ENCODE measurements around the gene NWD2.

Gene NWD2

DNA sequence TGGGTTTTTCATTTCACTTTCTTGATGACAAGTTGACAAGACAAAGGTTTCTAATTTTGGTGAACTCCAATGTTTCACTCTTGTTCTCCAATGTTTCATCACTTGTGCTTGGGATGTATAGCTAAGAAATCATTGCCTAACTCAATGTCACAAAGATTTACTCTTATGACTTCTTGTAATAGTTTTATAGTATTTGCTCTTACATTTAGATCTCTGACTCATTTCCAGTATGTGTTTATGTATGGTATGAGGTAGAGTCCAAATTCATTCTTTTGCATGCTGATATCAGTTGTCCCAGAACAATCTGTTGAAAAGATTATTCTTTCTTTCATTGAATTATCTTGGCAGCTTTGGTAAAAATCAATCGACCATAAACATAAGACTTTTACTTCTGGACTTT lies 12.2 kb upstream of the NWD2 start:
- Histone ChIP-seq H3K4me1 (ENCODE audit: control insufficient read depth, insufficient read depth, low read length, unreplicated experiment) (no peaks in the 10 kb centered on the region), H3K79me2 (ENCODE audit: control insufficient read depth, insufficient read depth, low read length, unreplicated experiment) (no peaks in the 10 kb centered on the region), H3K27me3 (ENCODE audit: insufficient read depth, low read length) (no peaks in the 10 kb centered on the region), H3K4me3 (ENCODE audit: low read depth, low read length) (no peak overlapping the region), H3K36me3 (ENCODE audit: insufficient read depth, low read length) (no peaks in the 10 kb centered on the region), H2AFZ (ENCODE audit: low read length, unreplicated experiment) (no peak overlapping the region), H3K27ac (ENCODE audit: low read depth, low read length) (no peak overlapping the region)

DNA sequence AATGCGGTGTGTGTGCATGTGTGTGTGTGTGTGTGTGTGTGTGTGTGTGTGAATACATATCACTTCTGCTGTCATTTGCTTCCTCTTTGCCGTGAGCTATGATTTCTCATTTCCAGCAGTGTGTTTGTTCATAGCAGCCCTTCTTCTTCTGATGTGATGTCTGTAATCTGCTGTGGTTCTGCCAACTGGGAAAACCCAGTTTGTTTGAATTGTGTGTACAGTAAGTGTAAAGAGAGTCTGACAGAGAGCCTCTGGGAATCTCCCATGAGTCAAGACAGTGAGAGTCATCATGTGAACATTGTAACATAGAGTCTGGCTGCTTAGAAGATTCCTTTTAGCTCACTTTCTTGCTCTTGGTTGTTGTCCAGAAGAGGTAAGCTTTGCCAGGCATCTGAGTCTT lies 8.4 kb upstream of the NWD2 start:
- H3K36me3 ChIP-seq (ENCODE audit: insufficient read depth, low read length): no peaks in the 10 kb centered on the region
- no peaks in the 10 kb centered on the region for H3K79me2 ChIP-seq (ENCODE audit: control insufficient read depth, insufficient read depth, low read length, unreplicated experiment)

DNA sequence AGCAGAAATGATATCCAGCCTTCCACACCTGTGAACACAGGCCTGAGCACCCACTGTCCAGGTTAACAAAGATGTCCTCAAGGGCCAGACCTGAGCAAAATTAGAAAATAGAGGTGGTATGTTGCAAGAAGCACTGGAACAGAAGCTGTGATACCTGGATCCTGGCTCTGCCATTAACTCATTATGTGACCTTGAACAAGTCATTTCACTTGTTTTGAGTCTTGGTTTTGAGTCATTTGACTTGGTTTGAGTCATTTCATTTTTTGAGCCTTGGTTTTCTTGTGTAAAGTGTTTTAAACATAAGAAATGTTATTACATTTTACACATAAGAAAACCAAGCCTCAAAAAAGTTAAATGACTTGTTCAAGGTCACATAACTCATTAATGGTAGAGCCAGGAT lies 2.9 kb upstream of the NWD2 start:
- no peak overlapping the region for H3K27ac ChIP-seq (ENCODE audit: low read depth, low read length)
- no peaks in the 10 kb centered on the region for H3K4me1 ChIP-seq (ENCODE audit: control insufficient read depth, insufficient read depth, low read length, unreplicated experiment)
- H3K27me3 ChIP-seq (ENCODE audit: insufficient read depth, low read length): peaks cover 44% of the 10 kb centered on the region
- H3K4me3 ChIP-seq (ENCODE audit: low read depth, low read length): no peak overlapping the region
- no peak overlapping the region for H2AFZ ChIP-seq (ENCODE audit: low read length, unreplicated experiment)
- H3K36me3 ChIP-seq (ENCODE audit: insufficient read depth, low read length): no peaks in the 10 kb centered on the region
- H3K79me2 ChIP-seq (ENCODE audit: control insufficient read depth, insufficient read depth, low read length, unreplicated experiment): no peaks in the 10 kb centered on the region

More for the DNA sequence above, 8.4 kb upstream of the NWD2 start:
- Histone ChIP-seq H3K27ac (ENCODE audit: low read depth, low read length) (no peak overlapping the region), H2AFZ (ENCODE audit: low read length, unreplicated experiment) (no peak overlapping the region), H3K4me3 (ENCODE audit: low read depth, low read length) (no peak overlapping the region), H3K4me1 (ENCODE audit: control insufficient read depth, insufficient read depth, low read length, unreplicated experiment) (no peaks in the 10 kb centered on the region), H3K27me3 (ENCODE audit: insufficient read depth, low read length) (no peaks in the 10 kb centered on the region)

DNA sequence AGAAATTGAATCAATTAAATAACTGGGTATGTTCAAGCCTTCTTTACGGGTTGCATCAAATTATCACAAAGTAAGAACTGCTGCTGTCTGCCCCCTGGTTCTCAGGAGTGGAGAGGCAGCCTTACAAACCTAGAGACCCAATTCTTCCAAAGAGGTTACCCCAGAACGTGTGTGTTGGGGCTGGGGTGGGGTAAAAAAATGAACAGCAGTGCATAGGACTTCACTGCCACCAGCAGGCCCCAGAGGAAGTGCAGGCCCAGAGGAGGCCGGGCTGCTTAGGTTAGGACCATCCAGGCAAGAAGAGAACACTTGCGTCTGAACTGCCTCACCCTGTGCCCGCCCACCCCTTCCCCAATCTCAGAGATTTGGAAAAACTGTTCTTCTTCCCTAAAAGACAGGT lies 1.5 kb upstream of the NWD2 start:
- Histone ChIP-seq H2AFZ (ENCODE audit: low read length, unreplicated experiment) (no peak overlapping the region), H3K4me1 (ENCODE audit: control insufficient read depth, insufficient read depth, low read length, unreplicated experiment) (no peaks in the 10 kb centered on the region), H3K79me2 (ENCODE audit: control insufficient read depth, insufficient read depth, low read length, unreplicated experiment) (no peaks in the 10 kb centered on the region), H3K27me3 (ENCODE audit: insufficient read depth, low read length) (peaks cover 50% of the 10 kb centered on the region), H3K27ac (ENCODE audit: low read depth, low read length) (no peak overlapping the region), H3K4me3 (ENCODE audit: low read depth, low read length) (no peak overlapping the region), H3K36me3 (ENCODE audit: insufficient read depth, low read length) (no peaks in the 10 kb centered on the region)

DNA sequence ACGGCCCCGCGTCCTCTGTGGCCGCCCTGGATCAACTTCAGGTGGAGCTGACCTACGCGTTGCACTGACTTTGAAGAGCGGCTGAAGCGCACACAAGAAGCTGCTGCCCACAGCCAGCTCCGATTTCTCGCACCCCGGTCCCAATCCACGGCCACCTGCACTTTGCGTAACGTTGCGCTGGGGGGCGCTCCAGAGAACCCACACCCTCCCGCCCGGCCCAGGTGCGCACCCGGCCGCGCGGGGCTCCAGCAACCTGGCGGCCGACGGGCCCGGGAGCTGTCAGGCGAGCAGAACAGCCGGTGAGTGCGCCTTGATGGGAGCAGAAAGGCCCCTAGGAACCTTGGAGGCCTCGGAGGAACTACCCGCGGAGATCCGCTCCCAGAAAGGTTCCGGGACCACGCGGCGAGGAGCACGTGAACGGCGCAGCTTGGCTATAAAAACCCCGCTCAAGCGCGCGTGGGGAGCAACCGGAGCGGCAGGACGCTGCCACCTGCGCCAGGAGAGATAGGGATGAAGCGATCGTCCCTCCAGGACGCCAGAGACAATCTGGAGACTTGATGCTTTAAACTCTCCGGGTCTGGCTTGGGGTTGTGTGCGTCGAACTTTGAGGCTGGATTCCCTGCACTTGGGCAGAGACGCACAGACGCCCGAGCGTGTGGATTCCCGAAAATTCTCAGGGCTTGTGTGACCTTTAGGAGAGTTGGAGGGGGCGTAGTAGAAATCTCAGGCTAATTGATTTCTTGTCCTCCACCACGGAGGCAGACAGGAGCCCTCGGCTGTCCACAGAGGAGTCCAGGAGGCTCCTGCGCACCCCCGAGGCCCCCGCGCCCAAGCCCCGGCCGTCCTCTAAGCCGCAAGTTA lies 591 bp upstream of the NWD2 start:
- H3K79me2 ChIP-seq (ENCODE audit: control insufficient read depth, insufficient read depth, low read length, unreplicated experiment): no peaks in the 10 kb centered on the region
- no peak overlapping the region for H2AFZ ChIP-seq (ENCODE audit: low read length, unreplicated experiment)
- H3K4me1 ChIP-seq (ENCODE audit: control insufficient read depth, insufficient read depth, low read length, unreplicated experiment): no peaks in the 10 kb centered on the region
- peaks cover 50% of the 10 kb centered on the region for H3K27me3 ChIP-seq (ENCODE audit: insufficient read depth, low read length)
- H3K36me3 ChIP-seq (ENCODE audit: insufficient read depth, low read length): no peaks in the 10 kb centered on the region
- no peak overlapping the region for H3K4me3 ChIP-seq (ENCODE audit: low read depth, low read length)
- no peak overlapping the region for H3K27ac ChIP-seq (ENCODE audit: low read depth, low read length)

DNA sequence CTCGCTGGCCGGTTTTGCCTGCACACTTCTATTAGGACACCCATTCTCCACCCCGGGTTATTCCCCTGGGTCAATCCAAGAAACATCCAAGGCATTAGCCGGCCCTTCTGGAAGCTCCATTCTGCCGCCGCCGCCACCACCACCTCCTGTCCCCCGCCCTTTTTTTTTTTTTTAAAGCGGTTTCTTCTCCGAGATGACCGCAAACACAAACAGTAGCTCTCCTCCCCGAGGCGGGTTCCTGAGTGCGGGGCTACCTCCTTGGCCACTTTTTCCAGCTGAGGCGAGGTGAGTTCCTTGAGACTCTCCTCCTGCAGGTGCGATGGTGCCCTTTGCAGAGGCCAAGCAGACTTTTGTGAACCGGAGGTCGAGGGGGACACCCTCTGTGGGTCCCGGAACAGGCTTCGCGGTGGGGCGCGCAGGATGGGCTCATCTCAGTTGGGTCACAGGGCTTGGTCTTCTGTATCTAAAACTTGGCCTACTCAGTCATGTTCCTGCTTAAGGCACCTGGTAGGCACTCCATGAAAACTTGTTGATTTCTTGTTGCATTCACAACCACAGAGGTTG lies 930 bp downstream of the NWD2 start:
- no peaks in the 10 kb centered on the region for H3K36me3 ChIP-seq (ENCODE audit: insufficient read depth, low read length)
- H2AFZ ChIP-seq (ENCODE audit: low read length, unreplicated experiment): no peak overlapping the region
- no peaks in the 10 kb centered on the region for H3K79me2 ChIP-seq (ENCODE audit: control insufficient read depth, insufficient read depth, low read length, unreplicated experiment)
- H3K27me3 ChIP-seq (ENCODE audit: insufficient read depth, low read length): peaks cover 50% of the 10 kb centered on the region
- H3K4me3 ChIP-seq (ENCODE audit: low read depth, low read length): no peak overlapping the region
- H3K4me1 ChIP-seq (ENCODE audit: control insufficient read depth, insufficient read depth, low read length, unreplicated experiment): no peaks in the 10 kb centered on the region
- no peak overlapping the region for H3K27ac ChIP-seq (ENCODE audit: low read depth, low read length)

DNA sequence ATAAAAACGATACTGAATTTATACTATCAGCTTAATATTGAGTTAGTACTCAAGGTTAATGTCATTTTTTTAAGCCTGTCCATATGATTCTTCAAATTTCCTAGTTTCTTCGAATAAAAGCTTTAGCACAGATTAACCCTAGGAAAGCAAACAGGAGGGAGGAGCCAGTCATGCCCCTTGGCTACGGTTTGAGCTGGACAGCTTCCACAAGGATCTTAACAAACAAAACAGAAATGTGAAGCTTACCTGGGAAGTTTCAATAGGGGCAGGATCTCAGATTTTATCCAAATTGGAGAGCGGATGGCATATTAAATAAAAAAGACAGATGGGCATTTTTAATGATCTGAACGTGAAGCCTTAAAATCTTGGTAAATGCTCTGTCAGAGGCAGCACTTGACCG lies 2.3 kb downstream of the NWD2 start:
- H3K4me3 ChIP-seq (ENCODE audit: low read depth, low read length): no peak overlapping the region
- no peaks in the 10 kb centered on the region for H3K79me2 ChIP-seq (ENCODE audit: control insufficient read depth, insufficient read depth, low read length, unreplicated experiment)
- no peaks in the 10 kb centered on the region for H3K4me1 ChIP-seq (ENCODE audit: control insufficient read depth, insufficient read depth, low read length, unreplicated experiment)
- peaks cover 50% of the 10 kb centered on the region for H3K27me3 ChIP-seq (ENCODE audit: insufficient read depth, low read length)
- no peaks in the 10 kb centered on the region for H3K36me3 ChIP-seq (ENCODE audit: insufficient read depth, low read length)
- no peak overlapping the region for H2AFZ ChIP-seq (ENCODE audit: low read length, unreplicated experiment)
- no peak overlapping the region for H3K27ac ChIP-seq (ENCODE audit: low read depth, low read length)

DNA sequence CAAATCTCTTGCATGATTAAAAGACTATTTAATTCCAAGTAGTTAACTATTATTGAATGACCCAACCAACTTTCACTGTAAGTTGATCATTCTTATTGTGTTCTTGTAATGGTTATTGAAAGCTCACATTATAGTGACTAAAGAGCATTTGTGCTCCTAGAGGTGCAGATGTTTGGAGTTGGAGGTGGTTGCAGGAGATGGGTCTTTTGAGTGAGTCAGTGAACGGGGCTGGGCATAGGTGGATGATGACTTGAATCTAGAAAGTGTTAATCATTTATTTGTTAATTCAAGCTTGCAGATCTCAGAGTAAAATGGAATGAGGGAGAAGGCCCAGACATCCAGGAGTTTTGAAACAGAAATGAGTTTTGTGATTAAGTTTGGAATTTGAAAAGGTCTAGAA lies 13.7 kb downstream of the NWD2 start:
- no peaks in the 10 kb centered on the region for H3K27me3 ChIP-seq (ENCODE audit: insufficient read depth, low read length)
- no peak overlapping the region for H2AFZ ChIP-seq (ENCODE audit: low read length, unreplicated experiment)
- H3K4me3 ChIP-seq (ENCODE audit: low read depth, low read length): no peak overlapping the region
- H3K4me1 ChIP-seq (ENCODE audit: control insufficient read depth, insufficient read depth, low read length, unreplicated experiment): no peaks in the 10 kb centered on the region
- no peaks in the 10 kb centered on the region for H3K79me2 ChIP-seq (ENCODE audit: control insufficient read depth, insufficient read depth, low read length, unreplicated experiment)
- no peaks in the 10 kb centered on the region for H3K36me3 ChIP-seq (ENCODE audit: insufficient read depth, low read length)
- no peak overlapping the region for H3K27ac ChIP-seq (ENCODE audit: low read depth, low read length)

DNA sequence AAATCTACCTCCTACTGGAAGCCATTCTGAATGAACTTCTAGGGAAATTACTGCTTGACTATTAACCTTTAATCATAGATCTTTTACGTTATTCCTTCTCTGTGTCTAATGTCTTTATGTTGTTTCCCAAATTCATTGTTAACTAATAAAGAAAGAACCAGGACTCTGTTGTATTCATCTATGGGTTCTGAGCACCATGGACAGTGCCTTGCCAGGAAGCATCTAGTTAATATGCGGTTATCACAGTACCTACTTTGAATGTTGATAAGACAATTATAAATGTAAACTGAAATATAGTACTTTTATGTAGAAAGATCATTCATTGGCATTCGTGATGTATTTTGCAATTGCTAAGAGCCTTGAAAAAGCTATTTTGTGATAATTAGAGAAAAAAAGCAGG lies 23.8 kb downstream of the NWD2 start:
- H3K36me3 ChIP-seq (ENCODE audit: insufficient read depth, low read length): no peaks in the 10 kb centered on the region
- H3K4me3 ChIP-seq (ENCODE audit: low read depth, low read length): no peak overlapping the region
- H3K4me1 ChIP-seq (ENCODE audit: control insufficient read depth, insufficient read depth, low read length, unreplicated experiment): no peaks in the 10 kb centered on the region
- no peak overlapping the region for H2AFZ ChIP-seq (ENCODE audit: low read length, unreplicated experiment)
- no peak overlapping the region for H3K27ac ChIP-seq (ENCODE audit: low read depth, low read length)
- H3K27me3 ChIP-seq (ENCODE audit: insufficient read depth, low read length): no peaks in the 10 kb centered on the region
- no peaks in the 10 kb centered on the region for H3K79me2 ChIP-seq (ENCODE audit: control insufficient read depth, insufficient read depth, low read length, unreplicated experiment)

DNA sequence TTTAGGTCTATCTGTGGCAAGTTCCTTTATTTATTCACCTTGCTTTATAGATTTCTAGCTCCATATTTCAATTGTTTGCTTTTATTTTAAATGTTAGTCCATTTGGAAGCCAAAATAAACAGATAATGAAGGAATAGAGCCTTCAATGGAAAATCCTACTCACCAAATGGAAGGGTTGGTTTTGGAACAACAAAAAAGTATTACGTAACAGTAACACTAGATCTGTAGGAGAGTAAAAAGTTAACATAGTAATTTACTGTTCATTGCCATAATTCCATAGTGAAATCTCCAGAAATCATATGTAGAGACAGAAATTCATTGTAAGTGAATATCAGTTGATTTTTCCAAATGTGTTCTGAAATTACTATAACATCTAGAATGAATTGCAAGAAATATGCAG lies 34.6 kb downstream of the NWD2 start:
- Histone ChIP-seq H2AFZ (ENCODE audit: low read length, unreplicated experiment) (no peak overlapping the region), H3K27me3 (ENCODE audit: insufficient read depth, low read length) (no peaks in the 10 kb centered on the region), H3K4me3 (ENCODE audit: low read depth, low read length) (no peak overlapping the region), H3K4me1 (ENCODE audit: control insufficient read depth, insufficient read depth, low read length, unreplicated experiment) (no peaks in the 10 kb centered on the region), H3K27ac (ENCODE audit: low read depth, low read length) (no peak overlapping the region), H3K36me3 (ENCODE audit: insufficient read depth, low read length) (no peaks in the 10 kb centered on the region), H3K79me2 (ENCODE audit: control insufficient read depth, insufficient read depth, low read length, unreplicated experiment) (no peaks in the 10 kb centered on the region)

DNA sequence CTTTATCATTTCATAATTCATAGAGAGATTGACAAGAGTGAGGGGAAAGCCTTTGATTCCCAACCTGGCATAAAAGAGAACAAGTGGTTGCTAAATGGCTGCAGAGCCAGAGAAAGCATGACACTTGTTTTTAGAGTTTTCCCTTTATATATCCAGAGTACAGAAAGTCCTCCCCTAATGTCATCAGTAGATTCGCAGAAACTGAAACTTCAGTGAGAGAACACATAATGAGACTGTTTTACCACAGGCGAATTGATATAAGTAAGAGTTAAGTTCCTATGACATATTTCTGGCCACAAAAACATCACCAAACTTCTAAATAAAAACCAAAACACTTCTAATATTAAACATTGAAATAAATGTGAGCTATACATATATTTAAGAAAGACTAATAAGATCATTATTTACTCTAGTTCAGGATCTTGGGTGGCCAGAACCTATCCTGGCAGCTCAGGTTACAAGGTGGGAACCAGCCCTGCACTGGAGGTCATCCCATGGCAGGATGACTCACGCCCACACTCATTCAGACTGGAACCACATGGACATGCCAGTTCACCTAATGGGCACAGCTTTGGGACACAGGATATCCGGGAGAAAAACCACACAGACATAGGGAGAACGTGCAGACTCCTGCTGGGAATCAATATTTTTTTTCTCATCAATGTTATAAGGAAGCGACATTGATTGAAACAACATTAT lies 35.5 kb downstream of the NWD2 start:
- no peaks in the 10 kb centered on the region for H3K4me1 ChIP-seq (ENCODE audit: control insufficient read depth, insufficient read depth, low read length, unreplicated experiment)
- no peak overlapping the region for H3K27ac ChIP-seq (ENCODE audit: low read depth, low read length)
- H2AFZ ChIP-seq (ENCODE audit: low read length, unreplicated experiment): no peak overlapping the region
- no peaks in the 10 kb centered on the region for H3K36me3 ChIP-seq (ENCODE audit: insufficient read depth, low read length)
- no peaks in the 10 kb centered on the region for H3K27me3 ChIP-seq (ENCODE audit: insufficient read depth, low read length)
- H3K4me3 ChIP-seq (ENCODE audit: low read depth, low read length): no peak overlapping the region
- no peaks in the 10 kb centered on the region for H3K79me2 ChIP-seq (ENCODE audit: control insufficient read depth, insufficient read depth, low read length, unreplicated experiment)
